ENCODE results near the gene ZNF644.

The ZNF644 gene

DNA sequence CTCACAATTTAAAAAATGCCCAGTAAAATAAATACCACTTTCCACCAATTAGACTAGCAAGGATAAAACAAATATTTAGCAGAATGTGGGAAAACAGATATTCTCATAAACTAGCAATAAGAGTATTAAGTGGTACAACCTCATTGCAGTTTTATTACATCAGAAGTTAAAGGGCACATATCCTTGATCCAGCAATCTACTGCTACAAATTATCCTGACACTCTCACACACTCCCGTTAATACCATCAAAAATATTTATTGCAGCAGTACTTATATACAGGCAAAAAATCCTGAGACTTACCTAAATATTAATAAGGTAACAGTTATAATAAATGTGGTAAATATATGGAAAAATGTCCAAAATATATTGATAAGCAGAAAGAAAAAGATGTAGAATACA is 44.3 kb downstream of the ZNF644 start:
- H3K9me3 ChIP-seq (ENCODE audit: severe bottlenecking), result no peaks in the 10 kb centered on the region

DNA sequence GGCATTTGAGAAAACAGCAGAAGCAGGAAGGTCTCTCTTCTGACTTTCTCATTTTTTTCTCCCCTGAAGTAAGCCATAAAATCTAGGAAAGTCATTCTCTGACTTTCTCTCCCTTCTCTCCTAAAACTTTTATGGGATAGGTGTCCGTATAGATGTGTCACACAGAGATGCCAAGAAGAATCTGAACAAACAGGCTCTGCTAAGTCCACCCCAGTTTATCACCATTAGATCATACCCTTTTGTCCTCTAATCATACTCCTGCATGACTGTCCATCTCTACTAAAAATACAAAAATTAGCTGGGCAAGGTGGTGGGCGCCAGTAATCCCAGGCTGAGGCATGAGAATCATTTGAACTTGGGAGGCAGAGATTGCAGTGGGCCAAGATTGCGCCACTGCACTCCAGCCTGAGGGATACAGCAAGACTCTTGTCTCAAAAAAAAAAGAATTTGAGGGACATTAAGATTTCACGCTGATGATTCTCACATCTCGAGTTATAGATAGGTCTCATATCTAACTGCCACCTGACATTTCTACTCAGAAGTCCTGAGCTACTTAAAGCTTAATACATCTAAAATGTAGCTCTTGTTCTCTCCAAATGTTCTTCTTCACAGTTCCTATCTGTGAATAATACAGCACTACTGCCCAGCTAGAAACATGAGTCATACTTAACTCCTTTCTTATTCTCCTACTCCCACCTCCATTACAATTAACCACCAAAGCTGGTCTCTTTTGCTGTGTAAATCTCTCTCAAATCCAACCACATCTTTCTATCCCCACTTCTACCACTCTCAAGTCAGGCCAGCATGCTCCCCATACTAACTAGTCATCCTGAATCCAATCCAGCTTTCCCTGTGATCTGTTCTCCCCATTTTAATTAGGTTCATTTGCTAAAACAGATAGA is 47.7 kb downstream of the ZNF644 start:
- H3K4me1 ChIP-seq (ENCODE audit: insufficient read depth, poor library complexity, severe bottlenecking), result peaks cover 14% of the 10 kb centered on the region
- DNase-seq (ENCODE audit: low spot score) (no peak), ATAC-seq (ENCODE audit: low read depth) (peak; percentile 86)
- TF ChIP-seq, protein P1, sequence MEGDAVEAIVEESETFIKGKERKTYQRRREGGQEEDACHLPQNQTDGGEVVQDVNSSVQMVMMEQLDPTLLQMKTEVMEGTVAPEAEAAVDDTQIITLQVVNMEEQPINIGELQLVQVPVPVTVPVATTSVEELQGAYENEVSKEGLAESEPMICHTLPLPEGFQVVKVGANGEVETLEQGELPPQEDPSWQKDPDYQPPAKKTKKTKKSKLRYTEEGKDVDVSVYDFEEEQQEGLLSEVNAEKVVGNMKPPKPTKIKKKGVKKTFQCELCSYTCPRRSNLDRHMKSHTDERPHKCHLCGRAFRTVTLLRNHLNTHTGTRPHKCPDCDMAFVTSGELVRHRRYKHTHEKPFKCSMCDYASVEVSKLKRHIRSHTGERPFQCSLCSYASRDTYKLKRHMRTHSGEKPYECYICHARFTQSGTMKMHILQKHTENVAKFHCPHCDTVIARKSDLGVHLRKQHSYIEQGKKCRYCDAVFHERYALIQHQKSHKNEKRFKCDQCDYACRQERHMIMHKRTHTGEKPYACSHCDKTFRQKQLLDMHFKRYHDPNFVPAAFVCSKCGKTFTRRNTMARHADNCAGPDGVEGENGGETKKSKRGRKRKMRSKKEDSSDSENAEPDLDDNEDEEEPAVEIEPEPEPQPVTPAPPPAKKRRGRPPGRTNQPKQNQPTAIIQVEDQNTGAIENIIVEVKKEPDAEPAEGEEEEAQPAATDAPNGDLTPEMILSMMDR (IDR thresholded peaks at IDR 0.05; ENCODE audit: poor library complexity, severe bottlenecking), result no peak
- no peaks in the 10 kb centered on the region for H3K9me3 ChIP-seq (ENCODE audit: severe bottlenecking)
- peaks cover 35% of the 10 kb centered on the region for H3K36me3 ChIP-seq (ENCODE audit: low read depth)
- H3K27ac ChIP-seq (ENCODE audit: poor library complexity, severe bottlenecking), result peak overlapping the region; percentile 16
- H3K27me3 ChIP-seq (ENCODE audit: insufficient read depth, poor library complexity, severe bottlenecking), result no peaks in the 10 kb centered on the region
- no peak overlapping the region for H3K4me3 ChIP-seq (ENCODE audit: severe bottlenecking)

More for the DNA sequence above, 44.3 kb downstream of the ZNF644 start:
- H3K27ac ChIP-seq (ENCODE audit: poor library complexity, severe bottlenecking), result no peak overlapping the region
- H3K4me3 ChIP-seq (ENCODE audit: severe bottlenecking), result no peak overlapping the region
- H3K27me3 ChIP-seq (ENCODE audit: insufficient read depth, poor library complexity, severe bottlenecking), result no peaks in the 10 kb centered on the region
- DNase-seq (ENCODE audit: low spot score), result no peak
- peaks cover 52% of the 10 kb centered on the region for H3K36me3 ChIP-seq (ENCODE audit: low read depth)
- H3K4me1 ChIP-seq (ENCODE audit: insufficient read depth, poor library complexity, severe bottlenecking), result peaks cover 14% of the 10 kb centered on the region
- no peak for ATAC-seq (ENCODE audit: low read depth)
- TF ChIP-seq, protein P1 (IDR thresholded peaks at IDR 0.05; ENCODE audit: poor library complexity, severe bottlenecking), result no peak

DNA sequence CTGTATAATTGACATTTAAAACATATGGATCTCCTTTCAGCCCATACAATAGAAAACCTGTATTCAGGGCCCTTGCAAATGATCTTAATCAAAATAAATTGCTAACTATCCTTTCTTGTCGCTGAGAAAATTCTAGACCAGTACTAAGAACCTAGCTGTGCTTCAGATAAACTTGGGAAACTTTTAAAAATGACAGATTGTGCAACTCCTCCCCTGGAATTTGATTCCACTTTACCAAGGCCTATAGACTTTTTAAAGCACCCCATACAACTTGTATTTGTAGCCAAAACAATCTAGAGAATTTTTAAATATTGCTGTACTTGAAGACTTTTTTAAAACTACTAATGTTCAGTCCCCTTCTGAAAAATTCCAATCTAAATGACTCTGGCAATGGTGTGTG is 51.6 kb downstream of the ZNF644 start:
- TF ChIP-seq, protein P1 (IDR thresholded peaks at IDR 0.05; ENCODE audit: poor library complexity, severe bottlenecking), result no peak
- DNase-seq (ENCODE audit: low spot score) (no peak), ATAC-seq (ENCODE audit: low read depth) (no peak)
- H3K4me1 ChIP-seq (ENCODE audit: insufficient read depth, poor library complexity, severe bottlenecking), result peaks cover 14% of the 10 kb centered on the region
- H3K36me3 ChIP-seq (ENCODE audit: low read depth), result peaks cover 32% of the 10 kb centered on the region
- no peak overlapping the region for H3K4me3 ChIP-seq (ENCODE audit: severe bottlenecking)
- no peaks in the 10 kb centered on the region for H3K27me3 ChIP-seq (ENCODE audit: insufficient read depth, poor library complexity, severe bottlenecking)
- H3K9me3 ChIP-seq (ENCODE audit: severe bottlenecking), result no peaks in the 10 kb centered on the region
- no peak overlapping the region for H3K27ac ChIP-seq (ENCODE audit: poor library complexity, severe bottlenecking)

DNA sequence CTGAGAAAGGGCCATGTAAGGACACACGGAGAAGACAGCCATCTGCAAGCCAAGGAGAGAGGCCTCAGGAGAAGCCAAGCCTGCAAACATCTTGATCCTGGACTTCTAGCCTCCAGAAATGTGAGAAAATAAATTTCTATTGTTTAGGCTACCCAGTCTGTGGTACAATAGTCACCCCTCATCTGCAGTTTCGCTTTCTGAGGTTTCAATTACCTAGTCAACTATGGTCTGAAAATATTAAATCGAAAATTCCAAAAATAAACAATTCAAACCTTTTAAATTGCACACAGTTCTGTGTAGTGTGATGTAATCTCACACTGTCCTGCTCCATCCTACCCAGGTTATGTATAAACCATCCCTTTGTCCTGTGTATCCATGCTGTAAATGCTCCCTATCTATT is 52.6 kb downstream of the ZNF644 start:
- TF ChIP-seq, protein P1 (IDR thresholded peaks at IDR 0.05; ENCODE audit: poor library complexity, severe bottlenecking), result no peak
- no peaks in the 10 kb centered on the region for H3K9me3 ChIP-seq (ENCODE audit: severe bottlenecking)
- H3K36me3 ChIP-seq (ENCODE audit: low read depth), result peaks cover 33% of the 10 kb centered on the region
- H3K4me1 ChIP-seq (ENCODE audit: insufficient read depth, poor library complexity, severe bottlenecking), result peaks cover 12% of the 10 kb centered on the region
- DNase-seq (ENCODE audit: low spot score), result no peak
- ATAC-seq (ENCODE audit: low read depth), result no peak
- no peak overlapping the region for H3K27ac ChIP-seq (ENCODE audit: poor library complexity, severe bottlenecking)
- no peaks in the 10 kb centered on the region for H3K27me3 ChIP-seq (ENCODE audit: insufficient read depth, poor library complexity, severe bottlenecking)
- no peak overlapping the region for H3K4me3 ChIP-seq (ENCODE audit: severe bottlenecking)

Measured in RWPE2 (cell line).